C4-2B (cell line): ENCODE measurements around the gene FGF18.
A peak's percentile ranks its signal among the peaks of the same experiment; 100 is the strongest.

Source experiments
- H3K27ac ChIP-seq: fragments of 450-650 bp; 2 replicates; pipeline ENCODE4 v1.5.1; 2017
- CTCF ChIP-seq: fragments of 450-650 bp; conservative IDR thresholded peaks from 2 replicates; pipeline ENCODE4 v1.5.1; 2017; ENCODE audit warnings: mild to moderate bottlenecking
- ZFX ChIP-seq: fragments of 450-650 bp; IDR thresholded peaks from 2 replicates; pipeline ENCODE4 v1.6.1; 2017

FGF18 gene

GRCh38 chr5:171434874-171435273 lies 15.4 kb downstream of the FGF18 start:
- TF ChIP-seq ZFX (no peak), CTCF (no peak)
- H3K27ac ChIP-seq, result no peak overlapping the region

- TF ChIP-seq CTCF (no peak), ZFX (no peak)
- no peak overlapping the region for H3K27ac ChIP-seq
These were observed 16.5 kb downstream of the FGF18 start for GRCh38 chr5:171435908-171436307.

- TF ChIP-seq CTCF, result no peak
- TF ChIP-seq ZFX, result peak; percentile 67; the same call in 1 of the 2 replicates
- peak overlapping the region; percentile 46 for H3K27ac ChIP-seq
These were observed 17.4 kb downstream of the FGF18 start for GRCh38 chr5:171436804-171437285.

GRCh38 chr5:171437286-171437821 lies 17.9 kb downstream of the FGF18 start:
- TF ChIP-seq CTCF, result no peak
- TF ChIP-seq ZFX, result no peak
- peak overlapping the region; percentile 46 for H3K27ac ChIP-seq

GRCh38 chr5:171438738-171439137 lies 19.3 kb downstream of the FGF18 start:
- H3K27ac ChIP-seq, result no peak overlapping the region
- TF ChIP-seq CTCF (no peak), ZFX (no peak)

GRCh38 chr5:171441246-171441791 lies 21.9 kb downstream of the FGF18 start:
- no peak overlapping the region for H3K27ac ChIP-seq
- TF ChIP-seq CTCF, result no peak
- no peak for TF ChIP-seq ZFX

GRCh38 chr5:171442287-171443042 lies 23.0 kb downstream of the FGF18 start:
- TF ChIP-seq CTCF (no peak), ZFX (no peak)
- H3K27ac ChIP-seq, result no peak overlapping the region
